NCI-H146 (cell line): ENCODE measurements around the gene C22orf23.

Experiments
- DNase-seq: peaks from one replicate; lab custom pipeline; 2025; lab: John Stamatoyannopoulos, UW

C22orf23 gene

GRCh38 chr22:37898441-37899181 is 54.8 kb downstream of the C22orf23 start:
- DNase-seq = no peak

- no peak for DNase-seq
These were observed 55.6 kb downstream of the C22orf23 start for GRCh38 chr22:37897807-37898206.

- DNase-seq = no peak
These were observed 56.5 kb downstream of the C22orf23 start for GRCh38 chr22:37896939-37897338.

GRCh38 chr22:37896181-37896592 is 57.2 kb downstream of the C22orf23 start:
- no peak for DNase-seq

GRCh38 chr22:37894939-37895670 is 58.3 kb downstream of the C22orf23 start:
- no peak for DNase-seq

GRCh38 chr22:37893583-37893983 is 59.8 kb downstream of the C22orf23 start:
- no peak for DNase-seq
